ENCODE data around the gene NOA1.

DNA sequence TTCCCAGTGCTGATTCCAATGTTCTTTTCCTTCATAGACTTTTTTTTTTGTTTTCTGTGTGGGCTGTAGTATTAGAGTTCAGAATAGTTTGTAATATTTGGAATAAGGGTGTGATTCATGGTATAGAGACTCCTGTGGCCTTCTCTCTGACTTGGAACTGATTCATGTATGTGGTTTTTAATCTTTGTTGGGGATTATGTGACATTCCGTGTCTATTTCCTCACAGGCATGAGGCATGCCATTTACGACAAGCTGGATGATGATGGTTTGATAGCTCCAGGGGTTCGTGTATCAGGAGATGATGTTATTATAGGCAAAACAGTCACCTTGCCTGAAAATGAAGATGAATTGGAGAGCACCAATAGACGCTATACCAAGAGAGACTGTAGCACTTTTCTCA, 45.7 kb upstream of the NOA1 start:
- no peak for TF ChIP-seq EZH2 (IDR thresholded peaks at IDR 0.05; ENCODE audit: borderline replicate concordance, low read depth, low read length, severe bottlenecking)
- TF ChIP-seq, protein P1, sequence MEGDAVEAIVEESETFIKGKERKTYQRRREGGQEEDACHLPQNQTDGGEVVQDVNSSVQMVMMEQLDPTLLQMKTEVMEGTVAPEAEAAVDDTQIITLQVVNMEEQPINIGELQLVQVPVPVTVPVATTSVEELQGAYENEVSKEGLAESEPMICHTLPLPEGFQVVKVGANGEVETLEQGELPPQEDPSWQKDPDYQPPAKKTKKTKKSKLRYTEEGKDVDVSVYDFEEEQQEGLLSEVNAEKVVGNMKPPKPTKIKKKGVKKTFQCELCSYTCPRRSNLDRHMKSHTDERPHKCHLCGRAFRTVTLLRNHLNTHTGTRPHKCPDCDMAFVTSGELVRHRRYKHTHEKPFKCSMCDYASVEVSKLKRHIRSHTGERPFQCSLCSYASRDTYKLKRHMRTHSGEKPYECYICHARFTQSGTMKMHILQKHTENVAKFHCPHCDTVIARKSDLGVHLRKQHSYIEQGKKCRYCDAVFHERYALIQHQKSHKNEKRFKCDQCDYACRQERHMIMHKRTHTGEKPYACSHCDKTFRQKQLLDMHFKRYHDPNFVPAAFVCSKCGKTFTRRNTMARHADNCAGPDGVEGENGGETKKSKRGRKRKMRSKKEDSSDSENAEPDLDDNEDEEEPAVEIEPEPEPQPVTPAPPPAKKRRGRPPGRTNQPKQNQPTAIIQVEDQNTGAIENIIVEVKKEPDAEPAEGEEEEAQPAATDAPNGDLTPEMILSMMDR (IDR thresholded peaks at IDR 0.05; ENCODE audit: extremely low read depth in 1 of 2, insufficient read depth in 1 of 2, low read depth in 1 of 2, low read length in 2 of 2) = no peak
- TF ChIP-seq POLR2A (IDR thresholded peaks at IDR 0.05; ENCODE audit: low read depth, low read length) = no peak

Data from endothelial cell of umbilical vein (primary cell).